ENCODE results near the gene SORCS1.
"Not testable (repeated sequence)": the region's sequence is repeated elsewhere in the genome, so short reads cannot be mapped to it uniquely, and the experiment has no call there.

SORCS1 gene

GRCh38 chr10:107028236-107028635, 136.3 kb downstream of the SORCS1 start (continued):
- TF ChIP-seq KLF16 (tag by site-specific recombination; IDR thresholded peaks at IDR 0.05) (no peak), KLF9 (tag by site-specific recombination; IDR thresholded peaks at IDR 0.05; ENCODE audit: low read depth) (no peak), ZNF518A (tag by site-specific recombination; conservative IDR thresholded peaks at IDR 0.05; ENCODE audit: low read depth) (no peak), ZNF626 (tag by site-specific recombination; IDR thresholded peaks at IDR 0.05) (no peak), ZNF610 (tag by site-specific recombination; IDR thresholded peaks at IDR 0.05; ENCODE audit: borderline replicate concordance) (no peak), HIC1 (tag by site-specific recombination; IDR thresholded peaks at IDR 0.05) (no peak), ZNF571 (tag by site-specific recombination; IDR thresholded peaks at IDR 0.05) (no peak), ZNF169 (tag by site-specific recombination; IDR thresholded peaks at IDR 0.05) (no peak)

GRCh38 chr10:107025676-107026075, 138.8 kb downstream of the SORCS1 start:
- TF ChIP-seq ZNF837 (tag by site-specific recombination; IDR thresholded peaks at IDR 0.05) (no peak), ZNF544 (tag by site-specific recombination; IDR thresholded peaks at IDR 0.05) (no peak), ZSCAN16 (tag by site-specific recombination; IDR thresholded peaks at IDR 0.05) (no peak), ZNF221 (tag by site-specific recombination; IDR thresholded peaks at IDR 0.05; ENCODE audit: borderline replicate concordance) (no peak), ZNF777 (tag by site-specific recombination; IDR thresholded peaks at IDR 0.05; ENCODE audit: borderline replicate concordance) (no peak), ZNF791 (tag by site-specific recombination; IDR thresholded peaks at IDR 0.05) (no peak), KLF10 (tag by site-specific recombination; IDR thresholded peaks at IDR 0.05) (no peak), AEBP2 (tag by site-specific recombination; IDR thresholded peaks at IDR 0.05; ENCODE audit: borderline replicate concordance) (no peak), ZNF707 (tag by site-specific recombination; IDR thresholded peaks at IDR 0.05) (no peak), ZNF623 (tag by site-specific recombination; IDR thresholded peaks at IDR 0.05) (no peak), ZNF292 (tag by site-specific recombination; IDR thresholded peaks at IDR 0.05; ENCODE audit: borderline replicate concordance, low read depth) (no peak), ZNF362 (tag by site-specific recombination; IDR thresholded peaks at IDR 0.05) (no peak), MEIS1 (CRISPR knock-in tag; IDR thresholded peaks at IDR 0.05; ENCODE audit: borderline replicate concordance) (no peak), ZNF433 (tag by site-specific recombination; IDR thresholded peaks at IDR 0.05; ENCODE audit: low read depth) (no peak), ZBTB26 (tag by site-specific recombination; optimal IDR thresholded peaks at IDR 0.05) (no peak)
- CTCF ChIA-PET: interaction anchor here (0.5 to 0.6 kb wide), 2 partner anchors 304 to 646 kb away, joined by 3 read pairs; no protein-coding TSS in a partner anchor
- POLR2A ChIA-PET: no interaction called here

GRCh38 chr10:107024033-107024432, 140.5 kb downstream of the SORCS1 start:
- H3K9me3 ChIP-seq (ENCODE audit: control insufficient read depth, insufficient read depth, low read depth, low read length); H3K36me3 ChIP-seq (ENCODE audit: control insufficient read depth in 2 of 2, insufficient read depth in 1 of 2, low read length in 2 of 2); POLR2A ChIA-PET; H3K27ac ChIP-seq (ENCODE audit: extremely low read depth, low read depth, low read length); H3K4me3 ChIP-seq (ENCODE audit: low read depth, low read length); H3K4me1 ChIP-seq (ENCODE audit: control insufficient read depth, insufficient read depth, low read length): not testable (repeated sequence)
- CTCF ChIA-PET: interaction anchor here (0.5 kb wide), 1 partner anchor 52 kb away, joined by 3 read pairs; no protein-coding TSS in a partner anchor

More at GRCh38 chr10:107025676-107026075, 138.8 kb downstream of the SORCS1 start:
- Histone ChIP-seq H3K4me1 (ENCODE audit: control insufficient read depth, insufficient read depth, low read length) (no peaks in the 10 kb centered on the region), H3K9me3 (ENCODE audit: control insufficient read depth, insufficient read depth, low read depth, low read length) (no peaks in the 10 kb centered on the region), H3K27ac (ENCODE audit: extremely low read depth, low read depth, low read length) (no peak overlapping the region), H3K4me3 (ENCODE audit: low read depth, low read length) (no peak overlapping the region), H3K36me3 (ENCODE audit: control insufficient read depth in 2 of 2, insufficient read depth in 1 of 2, low read length in 2 of 2) (no peaks in the 10 kb centered on the region)

Measured in HEK293 (cell line).